OCI-LY1 (cell line): Measurements from ENCODE around the gene ASTL.

Source experiments
- H2AFZ ChIP-seq: fragments of 200-600 bp; sonication (generic), shearing (Covaris generic); 2 replicates; pipeline ENCODE4 v1.6.0; 2014; ENCODE audit warnings: antibody characterized with exemption, mild to moderate bottlenecking, low read length
- H3F3A ChIP-seq: fragments of 200-600 bp; sonication (generic), shearing (Covaris generic); 2 replicates; pipeline ENCODE4 v1.6.0; 2014; ENCODE audit warnings: mild to moderate bottlenecking, antibody characterized with exemption, low read length, moderate library complexity; ENCODE audit not compliant: insufficient read depth
- H3K27ac ChIP-seq: fragments of 200-600 bp; sonication (generic); 2 replicates; pipeline ENCODE4 v1.5.1; 2014; ENCODE audit warnings: low read length, mixed run types, mild to moderate bottlenecking, low read depth; ENCODE audit not compliant: poor library complexity, severe bottlenecking
- H3K27me3 ChIP-seq: fragments of 200-600 bp; sonication (generic); 2 replicates; pipeline ENCODE4 v1.6.0; 2014; ENCODE audit warnings: antibody characterized with exemption, mild to moderate bottlenecking, low read length, moderate library complexity; ENCODE audit not compliant: insufficient read depth
- H3K36me3 ChIP-seq: fragments of 200-600 bp; sonication (generic); 2 replicates; pipeline ENCODE4 v1.6.1; 2014; ENCODE audit warnings: mild to moderate bottlenecking, antibody characterized with exemption, low read length, moderate library complexity, mixed read lengths; ENCODE audit not compliant: insufficient read depth
- H3K4me1 ChIP-seq: fragments of 200-600 bp; sonication (generic); 2 replicates; pipeline ENCODE4 v1.5.1; 2014; ENCODE audit warnings: mild to moderate bottlenecking, low read length, moderate library complexity; ENCODE audit not compliant: insufficient read depth, severe bottlenecking
- H3K4me2 ChIP-seq: fragments of 200-600 bp; sonication (generic), shearing (Covaris generic); 2 replicates; pipeline ENCODE4 v1.6.1; 2014; ENCODE audit warnings: low read length
- H3K4me3 ChIP-seq: fragments of 200-600 bp; sonication (generic); 2 replicates; pipeline ENCODE4 v1.5.1; 2014; ENCODE audit warnings: low read length, low read depth, mild to moderate bottlenecking, mixed read lengths; ENCODE audit not compliant: poor library complexity, severe bottlenecking
- H3K79me2 ChIP-seq: fragments of 200-600 bp; shearing (Covaris generic); 2 replicates; pipeline ENCODE4 v1.6.1; 2016; ENCODE audit warnings: mixed run types, low read length, mixed read lengths; ENCODE audit not compliant: insufficient read depth
- H3K9ac ChIP-seq: fragments of 200-600 bp; sonication (generic), shearing (Covaris generic); 2 replicates; pipeline ENCODE4 v1.6.1; 2014; ENCODE audit warnings: mild to moderate bottlenecking, low read length, mixed read lengths
- H3K9me2 ChIP-seq: fragments of 200-600 bp; sonication (generic), shearing (Covaris generic); 2 replicates; pipeline ENCODE4 v1.6.1; 2014; ENCODE audit warnings: low read depth, mild to moderate bottlenecking, low read length, mixed read lengths
- H3K9me3 ChIP-seq: fragments of 200-600 bp; shearing (Covaris generic); 2 replicates; pipeline ENCODE4 v1.6.1; 2014; ENCODE audit warnings: low read length, mixed read lengths
- H4K20me1 ChIP-seq: fragments of 200-600 bp; sonication (generic), shearing (Covaris generic); 2 replicates; pipeline ENCODE4 v1.6.0; 2016; ENCODE audit warnings: mild to moderate bottlenecking, low read length; ENCODE audit not compliant: insufficient read depth
- CTCF ChIP-seq: fragments of 200-600 bp; sonication (generic), shearing (Covaris generic); IDR thresholded peaks from 2 replicates; pipeline ENCODE4 v1.5.1; 2017; ENCODE audit warnings: mild to moderate bottlenecking, antibody characterized with exemption, low read length, moderate library complexity, mixed read lengths
- EZH2 ChIP-seq: fragments of 200-600 bp; sonication (generic), shearing (Covaris generic); IDR thresholded peaks from 2 replicates; pipeline ENCODE4 v1.8.0; 2017; ENCODE audit warnings: borderline replicate concordance, mixed run types, mild to moderate bottlenecking, antibody characterized with exemption, low read length, moderate library complexity, mixed read lengths

The ASTL gene

GRCh38 chr2:96097951-96098823 is 40.1 kb downstream of the ASTL start:
- Histone ChIP-seq H4K20me1 (no peaks in the 10 kb centered on the region), H3F3A (no peaks in the 10 kb centered on the region), H3K4me1 (no peaks in the 10 kb centered on the region), H3K9me3 (no peaks in the 10 kb centered on the region), H3K4me3 (no peak overlapping the region), H3K27ac (no peak overlapping the region), H3K27me3 (peaks cover 10% of the 10 kb centered on the region; the same call in 1 of the 2 replicates), H2AFZ (no peak overlapping the region), H3K36me3 (no peaks in the 10 kb centered on the region), H3K4me2 (no peak overlapping the region), H3K9ac (no peak overlapping the region), H3K79me2 (no peaks in the 10 kb centered on the region), H3K9me2 (no peaks in the 10 kb centered on the region)
- TF ChIP-seq CTCF (no peak), EZH2 (no peak)

GRCh38 chr2:96097441-96097840 is 40.9 kb downstream of the ASTL start:
- no peaks in the 10 kb centered on the region for H4K20me1 ChIP-seq
- no peak overlapping the region for H3K4me3 ChIP-seq
- no peaks in the 10 kb centered on the region for H3K9me2 ChIP-seq
- H3K9ac ChIP-seq: no peak overlapping the region
- H3K4me1 ChIP-seq: no peaks in the 10 kb centered on the region
- H3K36me3 ChIP-seq: no peaks in the 10 kb centered on the region
- no peak overlapping the region for H2AFZ ChIP-seq
- H3F3A ChIP-seq: no peaks in the 10 kb centered on the region
- no peaks in the 10 kb centered on the region for H3K79me2 ChIP-seq
- H3K27me3 ChIP-seq: peaks cover 13% of the 10 kb centered on the region; the same call in 1 of the 2 replicates
- TF ChIP-seq CTCF (no peak), EZH2 (no peak)
- no peak overlapping the region for H3K4me2 ChIP-seq
- H3K9me3 ChIP-seq: no peaks in the 10 kb centered on the region
- H3K27ac ChIP-seq: no peak overlapping the region

- no peaks in the 10 kb centered on the region for H3K4me1 ChIP-seq
- no peak for TF ChIP-seq CTCF
- no peak for TF ChIP-seq EZH2
These were observed 43.1 kb downstream of the ASTL start for GRCh38 chr2:96095116-96095636.

More at GRCh38 chr2:96095116-96095636, 43.1 kb downstream of the ASTL start:
- H3K4me2 ChIP-seq: no peak overlapping the region
- H3K9me3 ChIP-seq: no peaks in the 10 kb centered on the region
- no peaks in the 10 kb centered on the region for H3F3A ChIP-seq
- no peaks in the 10 kb centered on the region for H4K20me1 ChIP-seq
- no peaks in the 10 kb centered on the region for H3K36me3 ChIP-seq
- no peak overlapping the region for H3K27ac ChIP-seq
- no peak overlapping the region for H3K9ac ChIP-seq
- H3K9me2 ChIP-seq: no peaks in the 10 kb centered on the region
- peaks cover 16% of the 10 kb centered on the region; the same call in 1 of the 2 replicates for H3K27me3 ChIP-seq
- no peak overlapping the region for H2AFZ ChIP-seq
- H3K4me3 ChIP-seq: no peak overlapping the region
- H3K79me2 ChIP-seq: no peaks in the 10 kb centered on the region
